SKM-1 (cell line): ENCODE data around the gene DISP2.

Source experiments
- DNase-seq: peaks from one replicate; lab custom pipeline; 2025; ENCODE audit not compliant: unreplicated experiment; lab: John Stamatoyannopoulos, UW

DISP2 gene

DNA sequence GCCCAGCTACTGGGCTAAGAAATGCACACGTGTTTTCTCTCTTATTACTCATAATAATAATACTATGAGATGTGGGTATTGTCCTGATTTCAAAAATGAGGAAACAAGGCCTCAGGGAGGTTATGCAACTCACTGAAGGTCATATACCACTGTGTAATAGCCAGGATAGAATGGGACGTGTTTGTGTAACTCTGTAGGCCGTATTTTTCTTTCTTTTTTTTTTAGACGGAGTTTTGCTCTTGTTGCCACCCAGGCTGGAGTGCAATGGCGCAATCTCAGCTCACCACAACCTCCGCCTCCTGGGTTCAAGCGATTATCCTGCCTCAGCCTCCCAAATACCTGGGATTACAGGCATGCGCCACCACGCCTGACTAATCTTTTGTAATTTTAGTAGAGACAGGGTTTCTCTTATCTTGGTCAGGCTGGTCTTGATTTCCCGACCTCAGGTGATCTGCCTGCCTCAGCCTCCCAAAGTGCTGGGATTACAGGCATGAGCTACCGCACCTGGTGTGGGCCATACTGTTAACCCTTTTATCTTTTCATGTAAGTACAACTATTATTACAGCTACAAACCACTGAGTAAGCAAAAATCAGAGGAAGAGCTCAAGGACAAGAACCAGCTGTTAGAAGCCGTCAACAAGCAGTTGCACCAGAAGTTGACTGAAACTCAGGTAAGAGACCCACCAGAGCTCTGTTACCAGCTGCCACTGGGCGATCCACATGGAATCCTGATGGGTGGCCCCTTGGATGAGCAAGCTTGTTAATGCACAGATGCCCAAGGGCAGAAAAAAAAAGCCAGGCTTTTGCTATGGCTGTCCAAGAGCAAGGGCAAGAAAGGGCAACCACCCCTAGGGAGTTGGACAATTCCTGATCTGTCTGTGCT is 31.2 kb downstream of the DISP2 start:
- peak; percentile 90 for DNase-seq

DNA sequence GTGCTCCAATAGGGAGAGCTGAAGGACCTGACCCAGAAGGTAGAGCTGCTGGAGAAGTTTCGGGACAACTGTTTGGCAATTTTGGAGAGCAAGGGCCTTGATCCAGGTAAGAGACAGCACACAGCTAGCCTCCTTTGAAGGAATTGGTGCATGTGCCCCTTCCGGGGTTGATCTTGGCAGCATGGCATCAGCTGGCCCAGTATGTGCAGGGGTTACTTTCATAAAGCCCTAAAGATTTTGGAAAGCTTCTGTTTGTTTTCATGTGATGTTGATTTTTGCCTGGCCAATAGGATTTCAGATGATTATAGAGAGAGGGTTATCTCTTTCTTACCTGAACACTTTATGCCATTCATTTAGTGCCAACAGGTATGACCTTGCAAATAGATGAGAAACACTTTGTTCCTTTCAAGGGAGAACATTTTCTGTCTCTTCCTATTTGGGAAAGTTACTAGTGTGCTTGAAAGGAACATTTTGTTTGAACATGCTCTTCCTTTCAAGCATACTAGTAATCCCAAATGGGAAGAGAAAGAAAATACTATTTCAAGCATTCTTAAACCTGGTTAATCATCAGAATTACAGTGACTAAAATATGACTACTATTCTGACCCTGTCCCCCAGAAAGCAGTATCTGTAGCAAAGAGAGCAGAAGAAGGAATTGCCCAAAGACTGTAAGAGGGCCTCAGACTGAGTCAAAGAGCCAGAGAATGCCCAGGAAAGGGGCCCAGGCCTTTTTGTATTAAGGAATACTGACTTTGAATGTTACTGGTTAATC is 32.0 kb downstream of the DISP2 start:
- DNase-seq = no peak

DNA sequence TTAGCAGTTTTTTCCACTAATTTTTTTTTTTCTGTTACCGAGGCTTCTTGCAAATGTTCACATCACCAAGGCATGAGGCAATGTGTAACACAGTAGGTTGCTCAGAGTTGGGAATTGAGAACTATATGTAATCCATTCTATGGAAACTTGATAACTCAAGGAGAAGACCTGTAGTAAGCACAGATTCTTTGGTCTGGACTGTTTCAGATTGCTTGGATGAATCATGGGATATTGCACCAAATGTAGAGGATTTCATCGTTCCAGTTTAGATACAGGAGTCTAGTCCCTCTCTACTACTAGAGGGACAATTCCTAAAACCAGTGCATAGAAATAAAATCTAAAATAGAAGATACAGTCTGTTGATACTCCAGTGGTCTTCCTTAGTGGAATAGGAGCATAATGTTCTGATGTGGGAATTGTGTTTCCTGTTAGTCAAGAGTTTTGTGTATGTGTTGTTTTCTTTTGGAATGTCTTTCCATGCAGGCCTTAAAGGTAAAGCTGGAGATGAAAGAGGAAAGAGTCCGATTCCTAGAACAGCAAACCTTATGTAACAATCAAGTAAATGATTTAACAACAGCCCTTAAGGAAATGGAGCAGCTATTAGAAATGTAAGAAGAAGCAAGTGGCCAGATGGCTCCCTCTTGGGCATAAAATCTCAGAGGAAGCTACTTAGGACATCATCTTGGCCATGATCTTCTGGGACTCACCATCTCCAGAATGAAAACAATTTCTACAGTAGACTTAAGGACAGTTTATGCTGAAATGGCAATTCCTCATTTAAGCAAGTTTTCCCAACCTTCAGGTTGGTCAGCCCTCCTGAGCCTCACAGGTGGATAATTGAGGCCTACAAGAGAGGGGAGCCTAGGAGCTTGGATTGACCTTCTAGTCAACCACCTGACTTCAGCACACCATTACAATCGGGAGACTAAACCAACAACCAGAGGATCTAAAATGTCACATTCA is 35.2 kb downstream of the DISP2 start:
- DNase-seq = no peak

DNA sequence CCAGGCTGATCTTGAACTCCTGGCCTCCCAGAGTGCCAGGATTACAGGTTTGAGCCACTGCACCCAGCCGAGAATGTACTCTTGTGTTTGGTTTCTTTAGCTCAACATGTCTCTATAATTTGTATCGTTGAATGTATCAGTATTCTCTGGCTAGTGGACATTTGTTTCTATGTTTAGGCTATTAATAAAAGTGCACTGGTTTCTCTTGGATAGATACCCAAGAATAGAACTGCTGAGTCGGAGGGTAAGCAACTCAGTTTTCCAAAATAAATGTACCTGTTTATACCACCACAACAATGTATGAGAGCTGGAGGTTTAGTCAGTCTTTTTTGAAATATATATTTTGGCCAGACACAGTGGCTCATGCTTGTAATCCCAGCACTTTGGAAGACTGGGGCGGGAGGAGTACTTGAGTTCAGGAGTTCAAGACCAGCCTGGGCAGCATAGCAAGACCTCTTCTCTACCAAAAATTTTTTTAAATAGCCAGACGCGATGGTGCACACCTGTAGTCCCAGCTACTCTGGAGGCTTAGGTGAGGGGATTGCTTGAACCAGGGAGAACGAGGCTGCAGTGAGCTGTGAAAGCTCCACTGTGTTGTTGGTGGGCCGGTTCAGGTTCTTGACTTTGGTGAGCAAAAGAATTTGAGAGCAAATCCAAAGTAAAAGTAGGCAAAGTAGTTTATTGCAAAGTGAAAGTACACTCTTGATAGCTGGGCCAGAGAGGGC is 39.8 kb downstream of the DISP2 start:
- no peak for DNase-seq

DNA sequence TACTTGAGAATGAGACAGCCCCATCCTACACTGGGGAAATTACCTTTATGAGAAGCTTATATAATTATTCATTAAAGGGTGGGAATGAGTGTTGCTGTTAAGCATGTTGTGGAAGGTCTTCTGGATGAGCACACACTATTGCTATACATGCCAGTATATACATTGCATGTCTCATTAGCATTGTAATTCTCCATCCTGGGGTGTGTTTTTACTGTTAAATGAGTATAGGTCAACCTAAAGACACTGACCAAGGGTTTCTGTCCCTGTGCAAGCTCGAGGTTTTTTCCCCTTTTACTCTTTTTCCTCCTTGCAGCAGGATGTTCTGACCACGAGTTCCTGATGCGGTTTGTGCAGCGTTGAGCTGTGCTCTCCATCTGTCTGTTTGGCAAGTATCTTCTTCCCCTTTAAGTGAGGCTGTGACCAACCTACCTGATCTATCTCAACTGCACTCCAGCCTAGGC is 40.4 kb downstream of the DISP2 start:
- peak; percentile 91 for DNase-seq

DNA sequence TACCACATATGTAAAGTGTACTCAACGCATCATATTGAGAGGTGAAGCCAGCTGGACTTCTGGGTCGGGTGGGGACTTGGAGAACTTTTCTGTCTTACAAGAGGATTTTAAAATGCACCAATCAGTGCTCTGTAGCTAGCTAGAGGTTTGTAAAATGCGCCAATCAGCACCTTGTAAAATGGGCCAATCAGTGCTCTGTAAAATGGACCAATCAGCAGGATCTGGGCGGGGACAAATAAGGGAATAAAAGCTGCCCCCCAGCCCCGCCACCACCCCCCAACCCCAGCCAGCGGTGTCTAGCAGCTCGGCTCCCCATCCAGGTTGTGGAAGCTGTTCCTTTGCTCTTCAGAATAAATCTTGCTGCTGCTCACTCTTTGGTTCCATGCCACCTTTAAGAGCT is 41.4 kb downstream of the DISP2 start:
- no peak for DNase-seq

DNA sequence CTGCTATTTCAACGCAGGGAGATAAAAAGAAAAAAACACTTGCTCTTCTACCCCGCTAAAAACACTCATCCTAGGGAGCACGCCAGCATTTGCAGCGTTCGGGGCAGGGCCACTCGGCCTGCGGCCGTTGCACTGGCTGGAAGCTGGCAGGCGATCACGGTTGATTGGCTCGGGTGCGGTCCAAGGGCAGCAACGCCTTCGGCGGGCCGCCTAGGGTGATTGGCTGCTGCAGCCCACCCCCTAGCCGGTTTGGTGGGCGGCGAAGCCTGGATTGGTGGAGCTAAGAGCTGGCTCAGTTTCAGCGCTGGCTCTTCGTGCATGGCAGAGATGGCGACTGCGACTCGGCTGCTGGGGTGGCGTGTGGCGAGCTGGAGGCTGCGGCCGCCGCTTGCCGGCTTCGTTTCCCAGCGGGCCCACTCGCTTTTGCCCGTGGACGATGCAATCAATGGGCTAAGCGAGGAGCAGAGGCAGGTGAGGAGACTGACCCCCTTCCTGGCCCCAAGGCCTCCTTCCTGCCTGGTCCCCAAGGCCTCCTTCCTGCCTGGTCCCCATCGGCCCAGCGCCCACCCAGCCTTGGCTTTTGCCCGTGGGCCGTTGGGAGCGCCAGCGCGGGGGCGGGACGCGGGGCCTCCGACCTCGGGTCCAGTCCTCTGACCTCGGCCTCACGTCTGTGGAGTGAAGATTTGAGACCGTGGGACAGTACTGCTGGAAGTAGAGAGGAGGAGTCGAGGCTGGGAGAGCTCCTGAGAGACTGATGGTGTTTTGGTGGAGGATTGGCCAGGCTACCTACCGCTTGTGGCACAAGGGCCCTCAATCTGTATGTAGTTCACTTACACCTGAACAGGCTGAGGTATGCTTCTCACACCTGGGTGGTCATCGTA is 47.7 kb downstream of the DISP2 start, which contains the start of gene IVD:
IVD (plus strand) TSS at position 295 of the 881 bp plus-strand sequence; CDS start at position 328, 33 bp downstream.
- peak; percentile 63 for DNase-seq

DNA sequence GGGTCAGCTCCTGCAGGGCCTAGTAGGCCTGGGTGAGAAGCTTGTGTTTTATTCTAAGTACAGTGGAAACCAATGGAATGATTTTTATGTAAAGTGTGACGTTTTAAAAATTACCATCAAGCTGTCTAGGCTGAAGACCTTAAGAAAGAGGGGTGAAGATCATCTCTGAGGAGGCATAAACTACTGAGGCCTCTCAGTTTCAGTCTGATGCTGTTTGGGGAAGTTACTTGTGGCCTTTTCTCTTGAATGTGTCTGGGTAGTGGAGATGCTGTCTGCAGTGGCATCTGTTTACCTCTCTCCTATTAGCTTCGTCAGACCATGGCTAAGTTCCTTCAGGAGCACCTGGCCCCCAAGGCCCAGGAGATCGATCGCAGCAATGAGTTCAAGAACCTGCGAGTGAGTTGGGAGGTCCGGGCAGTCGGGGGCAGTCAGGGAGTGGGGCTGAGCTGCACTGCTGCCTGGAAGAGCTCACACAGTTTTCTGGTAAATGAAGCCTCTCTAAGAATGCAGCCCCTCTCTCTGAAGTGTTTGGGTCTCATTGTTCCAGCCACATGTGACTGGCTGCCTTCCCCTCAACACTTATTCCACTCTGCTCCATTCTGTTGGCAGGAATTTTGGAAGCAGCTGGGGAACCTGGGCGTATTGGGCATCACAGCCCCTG is 49.4 kb downstream of the DISP2 start:
- peak; percentile 18 for DNase-seq

DNA sequence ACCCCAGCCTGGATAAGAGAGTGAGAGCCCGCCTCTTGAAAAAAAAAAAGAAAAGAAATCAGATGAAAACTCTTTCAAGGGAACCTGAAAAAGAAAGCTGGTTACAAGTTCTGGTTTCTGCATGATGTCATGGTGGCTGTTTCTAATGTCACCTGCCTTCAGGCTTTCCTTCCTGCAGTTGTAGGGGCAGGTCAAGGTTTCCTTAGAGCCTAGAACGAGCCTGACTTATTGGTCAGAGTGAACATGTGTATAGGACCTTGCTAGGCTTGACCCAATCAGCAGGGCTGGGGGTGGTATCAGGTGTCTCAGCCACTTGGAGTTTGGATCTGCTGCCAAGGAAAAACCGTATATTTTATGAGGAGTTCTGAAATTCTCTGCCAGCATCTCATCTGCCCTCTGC is 51.3 kb downstream of the DISP2 start:
- DNase-seq = no peak

DNA sequence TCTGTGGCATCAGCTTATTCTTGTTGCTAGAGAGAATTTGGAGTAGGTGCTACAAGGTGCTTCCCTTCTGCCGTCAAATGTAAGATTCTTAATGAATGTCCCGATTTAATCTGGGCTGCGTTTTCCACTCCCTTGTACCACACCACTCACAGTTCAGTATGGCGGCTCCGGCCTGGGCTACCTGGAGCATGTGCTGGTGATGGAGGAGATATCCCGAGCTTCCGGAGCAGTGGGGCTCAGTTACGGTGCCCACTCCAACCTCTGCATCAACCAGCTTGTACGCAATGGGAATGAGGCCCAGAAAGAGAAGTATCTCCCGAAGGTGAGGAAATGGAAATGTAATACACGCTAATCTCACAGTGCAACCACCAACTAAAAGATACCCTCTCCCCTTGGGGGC is 52.5 kb downstream of the DISP2 start:
- no peak for DNase-seq

DNA sequence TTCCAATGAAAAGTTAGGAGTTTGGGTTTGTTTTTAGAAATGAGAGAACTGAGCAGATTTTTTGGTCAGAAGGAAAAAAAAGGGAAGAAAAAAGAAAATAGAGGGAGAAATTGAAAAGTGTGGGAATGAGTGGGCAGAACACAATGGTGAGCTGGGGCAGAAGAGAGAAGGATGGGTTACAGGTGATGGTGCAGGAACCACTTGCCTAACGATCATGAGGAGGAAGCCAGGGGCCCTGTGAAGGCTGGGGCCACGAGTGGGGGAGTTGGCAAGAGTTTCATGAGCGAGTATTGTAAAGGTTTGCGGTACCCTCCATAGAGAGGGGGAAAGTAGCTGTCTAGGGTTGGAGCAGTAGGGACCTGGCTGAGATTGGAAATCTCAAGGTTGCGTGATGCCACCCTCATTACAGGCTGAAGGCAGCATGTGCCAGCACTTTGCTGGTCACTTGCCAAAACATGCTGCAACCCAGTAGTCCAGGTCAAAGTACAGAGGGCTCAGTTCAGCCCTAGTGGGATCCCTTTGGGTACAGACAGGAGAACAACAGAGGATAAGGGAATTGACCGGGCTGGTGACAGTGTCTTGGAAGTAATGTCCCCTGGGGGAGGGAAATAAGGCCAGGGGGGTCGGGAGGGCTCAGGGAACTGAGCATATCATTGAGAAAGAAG is 54.2 kb downstream of the DISP2 start:
- no peak for DNase-seq

DNA sequence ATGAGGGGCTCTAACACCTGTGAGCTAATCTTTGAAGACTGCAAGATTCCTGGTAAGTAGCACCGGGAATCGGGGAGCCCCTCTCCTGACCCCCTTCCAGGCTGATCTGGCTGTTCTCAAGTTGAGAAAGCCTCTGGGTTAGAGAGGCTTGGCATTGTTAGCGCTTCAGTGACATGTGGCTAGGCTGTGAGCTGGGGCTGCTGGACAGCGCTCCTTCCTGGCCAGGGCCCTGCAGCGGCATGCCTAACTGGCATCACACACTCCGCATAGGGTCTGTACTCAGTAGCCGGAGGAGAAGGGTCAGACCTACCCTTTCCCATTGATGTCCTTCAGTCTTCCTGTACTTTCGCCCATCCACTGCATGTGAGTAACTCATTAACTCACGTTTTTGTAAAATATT is 55.0 kb downstream of the DISP2 start:
- DNase-seq = no peak

DNA sequence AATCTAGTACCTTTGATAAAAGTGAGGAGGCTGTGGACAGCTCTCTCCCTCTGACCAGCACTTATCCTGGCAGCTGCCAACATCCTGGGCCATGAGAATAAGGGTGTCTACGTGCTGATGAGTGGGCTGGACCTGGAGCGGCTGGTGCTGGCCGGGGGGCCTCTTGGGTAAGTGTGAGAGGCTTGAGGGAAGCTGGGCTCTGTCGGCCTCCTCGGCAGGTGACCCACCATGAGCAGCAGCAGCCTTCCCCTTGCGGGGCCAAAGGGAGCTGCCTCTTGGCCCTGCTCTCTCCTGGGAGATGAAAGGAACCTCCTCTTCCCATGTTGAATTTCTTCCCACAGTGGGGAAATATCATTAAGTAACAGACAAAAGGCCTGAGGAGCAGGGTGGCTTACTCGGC is 56.8 kb downstream of the DISP2 start:
- no peak for DNase-seq

DNA sequence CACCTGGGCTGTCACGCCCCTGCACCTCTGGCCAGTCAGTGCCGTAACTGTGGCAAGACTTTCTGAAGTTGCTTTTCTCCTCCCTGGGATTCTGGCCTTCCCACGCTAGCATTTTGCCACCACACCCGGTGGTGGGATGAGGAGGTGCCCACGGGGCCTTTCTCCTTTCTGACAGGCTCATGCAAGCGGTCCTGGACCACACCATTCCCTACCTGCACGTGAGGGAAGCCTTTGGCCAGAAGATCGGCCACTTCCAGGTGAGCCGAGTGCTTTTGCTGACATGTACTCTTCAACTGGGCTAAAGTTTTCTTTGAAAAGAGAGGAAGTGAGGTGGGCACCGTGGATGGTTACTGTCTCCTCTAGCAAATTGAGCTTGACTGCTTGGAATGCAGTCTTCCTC is 57.2 kb downstream of the DISP2 start:
- no peak for DNase-seq

DNA sequence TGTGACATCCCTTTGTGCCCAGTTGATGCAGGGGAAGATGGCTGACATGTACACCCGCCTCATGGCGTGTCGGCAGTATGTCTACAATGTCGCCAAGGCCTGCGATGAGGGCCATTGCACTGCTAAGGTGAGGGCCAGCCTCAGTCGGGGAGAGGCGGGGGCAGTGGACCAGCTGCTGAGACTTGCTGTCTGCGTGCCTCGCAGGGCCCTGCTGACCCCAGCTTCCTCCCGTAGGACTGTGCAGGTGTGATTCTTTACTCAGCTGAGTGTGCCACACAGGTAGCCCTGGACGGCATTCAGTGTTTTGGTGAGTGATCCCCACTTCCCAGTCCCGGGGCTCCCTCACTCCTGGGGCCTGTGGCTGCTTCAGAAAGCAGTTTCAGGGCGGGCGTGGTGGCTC is 58.0 kb downstream of the DISP2 start:
- no peak for DNase-seq

DNA sequence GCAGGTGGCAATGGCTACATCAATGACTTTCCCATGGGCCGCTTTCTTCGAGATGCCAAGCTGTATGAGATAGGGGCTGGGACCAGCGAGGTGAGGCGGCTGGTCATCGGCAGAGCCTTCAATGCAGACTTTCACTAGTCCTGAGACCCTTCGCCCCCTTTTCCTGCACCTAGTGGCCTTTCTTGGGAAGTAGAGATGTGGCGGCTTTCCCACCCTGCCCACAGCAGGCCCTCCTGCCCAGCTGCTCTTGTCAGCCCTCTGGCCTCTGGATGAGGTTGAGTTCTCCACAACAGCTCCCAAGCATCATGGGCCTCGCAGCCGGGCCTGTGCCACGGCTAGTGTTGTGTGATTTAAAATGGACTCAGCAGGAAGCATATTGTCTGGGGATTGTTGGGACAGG is 60.1 kb downstream of the DISP2 start:
- no peak for DNase-seq

DNA sequence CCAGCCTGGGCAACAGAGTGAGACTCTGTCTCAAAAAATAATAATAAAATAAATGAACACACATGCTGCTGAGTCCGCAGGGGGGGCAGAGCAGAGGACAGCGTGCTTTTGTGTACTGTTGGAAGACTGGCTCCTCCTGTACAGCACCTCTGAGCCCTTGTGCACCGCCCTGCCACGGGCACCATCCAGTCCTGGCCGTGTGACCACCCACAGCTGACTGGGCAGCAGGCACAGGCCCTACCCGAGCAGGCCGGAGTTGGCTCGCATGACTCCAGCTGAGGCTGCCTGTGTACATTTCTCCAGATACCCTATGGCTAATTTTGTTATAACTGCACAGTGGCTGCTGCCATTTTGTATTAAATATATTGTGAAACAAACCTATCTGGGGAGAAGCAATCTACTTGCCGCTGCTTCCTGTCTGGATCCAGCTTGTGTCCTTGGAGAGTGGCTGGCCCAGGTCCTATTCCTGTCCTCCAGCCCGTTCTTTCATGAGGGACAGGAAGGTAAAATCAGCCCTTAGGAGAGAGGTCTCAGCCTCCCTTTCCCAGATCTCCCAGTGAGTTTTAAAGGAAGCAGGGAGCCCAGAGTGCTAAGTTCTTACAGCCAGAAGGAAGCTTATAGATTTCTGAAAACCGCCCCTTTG is 62.2 kb downstream of the DISP2 start:
- DNase-seq = no peak

DNA sequence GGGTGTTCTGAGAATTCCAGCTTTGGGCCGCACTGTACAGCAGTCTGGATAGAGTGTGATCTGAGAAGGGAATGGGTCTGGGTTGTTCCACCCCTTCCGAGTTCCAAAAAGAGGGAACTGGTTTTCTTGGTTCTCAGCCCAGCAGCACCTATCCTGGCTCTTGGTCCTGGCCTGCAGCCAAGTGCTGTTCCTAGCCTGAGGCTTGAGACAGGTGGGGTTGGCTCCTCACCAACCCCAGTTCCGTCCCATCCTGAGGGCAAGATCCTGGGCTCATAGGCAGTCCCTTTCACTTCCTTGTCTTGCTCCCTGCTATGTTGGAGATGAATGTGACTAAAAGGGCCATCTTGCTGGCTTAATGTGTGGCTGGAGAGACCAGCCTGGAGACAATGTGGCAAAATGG is 62.8 kb downstream of the DISP2 start:
- no peak for DNase-seq
